WERI-Rb-1 (cell line): ENCODE measurements around the gene PSMA3.
A peak's percentile ranks its signal among the peaks of the same experiment; 100 is the strongest.

Experiments
- DNase-seq: peaks from one replicate; pipeline ENCODE4 v3.0.0-alpha.2; 2020
- H3K27ac ChIP-seq: fragments of 250-450 bp; sonication (Bioruptor Pico); 2 replicates; pipeline ENCODE4 v1.5.1; 2020; ENCODE audit warnings: mild to moderate bottlenecking, moderate library complexity
- H3K27me3 ChIP-seq: fragments of 250-450 bp; sonication (Bioruptor Pico); 2 replicates; pipeline ENCODE4 v1.5.1; 2021; ENCODE audit warnings: mild to moderate bottlenecking, low read depth, moderate library complexity; ENCODE audit not compliant: insufficient read depth, severe bottlenecking
- H3K36me3 ChIP-seq: fragments of 250-450 bp; sonication (Bioruptor Pico); 2 replicates; pipeline ENCODE4 v1.5.1; 2020; ENCODE audit warnings: mild to moderate bottlenecking, moderate library complexity
- H3K4me3 ChIP-seq: 2 replicates; pipeline ENCODE4 v1.5.1; 2011; ENCODE audit warnings: low read depth, mild to moderate bottlenecking, control low read depth, low read length
- H3K9me3 ChIP-seq: fragments of 250-450 bp; sonication (Bioruptor Pico); 2 replicates; pipeline ENCODE4 v1.5.1; 2021; ENCODE audit warnings: mild to moderate bottlenecking, moderate library complexity; ENCODE audit not compliant: severe bottlenecking
- CTCF ChIP-seq: IDR thresholded peaks from 2 replicates; pipeline ENCODE4 v1.5.1; 2011; ENCODE audit warnings: low read depth, mild to moderate bottlenecking, control low read depth, inconsistent platforms, low read length

PSMA3 gene

GRCh38 chr14:58291646-58292045 lies 47.0 kb downstream of the PSMA3 start:
- H3K27ac ChIP-seq = no peak overlapping the region
- H3K36me3 ChIP-seq = peaks cover 86% of the 10 kb centered on the region
- no peak for DNase-seq

GRCh38 chr14:58292187-58292586 lies 47.5 kb downstream of the PSMA3 start:
- Histone ChIP-seq H3K9me3 (no peaks in the 10 kb centered on the region), H3K36me3 (peaks cover 82% of the 10 kb centered on the region), H3K27me3 (no peaks in the 10 kb centered on the region), H3K4me3 (no peak overlapping the region), H3K27ac (no peak overlapping the region)
- TF ChIP-seq CTCF = no peak
- no peak for DNase-seq

More at GRCh38 chr14:58291646-58292045, 47.0 kb downstream of the PSMA3 start:
- H3K9me3 ChIP-seq = no peaks in the 10 kb centered on the region
- TF ChIP-seq CTCF = no peak
- H3K27me3 ChIP-seq = no peaks in the 10 kb centered on the region
- H3K4me3 ChIP-seq = no peak overlapping the region

- no peak for TF ChIP-seq CTCF
- DNase-seq = no peak
- Histone ChIP-seq H3K4me3 (no peak overlapping the region), H3K9me3 (no peaks in the 10 kb centered on the region), H3K27ac (no peak overlapping the region), H3K27me3 (no peaks in the 10 kb centered on the region), H3K36me3 (peaks cover 62% of the 10 kb centered on the region)
Measured at GRCh38 chr14:58294201-58294600, 49.6 kb downstream of the PSMA3 start.

GRCh38 chr14:58296726-58297125 lies 52.1 kb downstream of the PSMA3 start:
- Histone ChIP-seq H3K4me3 (peak overlapping the region; percentile 98), H3K36me3 (peaks cover 45% of the 10 kb centered on the region), H3K9me3 (no peaks in the 10 kb centered on the region), H3K27me3 (no peaks in the 10 kb centered on the region), H3K27ac (peak overlapping the region; percentile 99)
- no peak for TF ChIP-seq CTCF
- no peak for DNase-seq

- no peak for DNase-seq
- H3K27me3 ChIP-seq = no peaks in the 10 kb centered on the region
- H3K27ac ChIP-seq = peak overlapping the region; percentile 99
- TF ChIP-seq CTCF = no peak
- H3K4me3 ChIP-seq = peak overlapping the region; percentile 98
- H3K36me3 ChIP-seq = peaks cover 42% of the 10 kb centered on the region
- H3K9me3 ChIP-seq = no peaks in the 10 kb centered on the region
Measured at GRCh38 chr14:58297412-58297761, 52.7 kb downstream of the PSMA3 start.

- H3K36me3 ChIP-seq = peaks cover 41% of the 10 kb centered on the region
- H3K27ac ChIP-seq = peak overlapping the region; percentile 99
- TF ChIP-seq CTCF = no peak
- peak; percentile 99 for DNase-seq
- H3K4me3 ChIP-seq = peak overlapping the region; percentile 98
- H3K9me3 ChIP-seq = no peaks in the 10 kb centered on the region
- H3K27me3 ChIP-seq = no peaks in the 10 kb centered on the region
Measured at GRCh38 chr14:58297762-58298476, 53.3 kb downstream of the PSMA3 start.
